Activated naive CD8-positive, alpha-beta T cell treated with anti-CD3 and anti-CD28 coated beads, Interleukin-2, amount 50 U/mL, for 24 hours (primary cell): ENCODE data around the gene SECTM1.

Experiments used
- ATAC-seq: fragments of 150-1000 bp; cut with Tn5 transposase; one replicate; pipeline ENCODE4 v1.10.0; 2021
- DNase-seq: peaks from one replicate; pipeline ENCODE4 v3.0.0; 2021
- H3K27ac Mint-ChIP-seq: one replicate; pipeline ENCODE4 v1.8.0; 2021; ENCODE audit warnings: mild to moderate bottlenecking, mixed read lengths
- H3K27me3 Mint-ChIP-seq: one replicate; pipeline ENCODE4 v1.8.0; 2021; ENCODE audit warnings: mixed read lengths
- H3K36me3 Mint-ChIP-seq: one replicate; pipeline ENCODE4 v1.8.0; 2021; ENCODE audit warnings: low read depth, mixed read lengths
- H3K4me1 Mint-ChIP-seq: one replicate; pipeline ENCODE4 v1.8.0; 2021; ENCODE audit warnings: mixed read lengths
- H3K4me3 Mint-ChIP-seq: one replicate; pipeline ENCODE4 v1.8.0; 2021; ENCODE audit warnings: mild to moderate bottlenecking, moderate library complexity, mixed read lengths
- H3K9me3 Mint-ChIP-seq: one replicate; pipeline ENCODE4 v1.8.0; 2021; ENCODE audit warnings: mixed read lengths

Gene SECTM1

GRCh38 chr17:82329683-82330321 lies 3.8 kb downstream of the SECTM1 start:
- H3K27ac Mint-ChIP-seq: no peak overlapping the region
- peaks cover 21% of the 10 kb centered on the region for H3K4me1 Mint-ChIP-seq

GRCh38 chr17:82328994-82329507 lies 4.5 kb downstream of the SECTM1 start:
- H3K27ac Mint-ChIP-seq: no peak overlapping the region
- peaks cover 18% of the 10 kb centered on the region for H3K4me1 Mint-ChIP-seq
- ATAC-seq (no peak), DNase-seq (no peak)
- no peaks in the 10 kb centered on the region for H3K9me3 Mint-ChIP-seq
- H3K27me3 Mint-ChIP-seq: peaks cover 8% of the 10 kb centered on the region
- no peak overlapping the region for H3K4me3 Mint-ChIP-seq
- H3K36me3 Mint-ChIP-seq: no peaks in the 10 kb centered on the region

More at GRCh38 chr17:82329683-82330321, 3.8 kb downstream of the SECTM1 start:
- Mint-ChIP-seq H3K9me3 (no peaks in the 10 kb centered on the region), H3K4me3 (no peak overlapping the region), H3K27me3 (peaks cover 8% of the 10 kb centered on the region), H3K36me3 (no peaks in the 10 kb centered on the region)
- DNase-seq (no peak), ATAC-seq (no peak)

- DNase-seq (no peak), ATAC-seq (no peak)
- peaks cover 8% of the 10 kb centered on the region for H3K27me3 Mint-ChIP-seq
- no peak overlapping the region for H3K4me3 Mint-ChIP-seq
- no peaks in the 10 kb centered on the region for H3K9me3 Mint-ChIP-seq
- H3K27ac Mint-ChIP-seq: no peak overlapping the region
- H3K4me1 Mint-ChIP-seq: peaks cover 22% of the 10 kb centered on the region
- no peaks in the 10 kb centered on the region for H3K36me3 Mint-ChIP-seq
Measured at GRCh38 chr17:82328141-82328993, 5.2 kb downstream of the SECTM1 start.

GRCh38 chr17:82327757-82328140 lies 5.8 kb downstream of the SECTM1 start:
- Mint-ChIP-seq H3K4me3 (no peak overlapping the region), H3K4me1 (peaks cover 21% of the 10 kb centered on the region), H3K36me3 (no peaks in the 10 kb centered on the region)

GRCh38 chr17:82327289-82327688 lies 6.3 kb downstream of the SECTM1 start:
- Mint-ChIP-seq H3K27me3 (peaks cover under 1% of the 10 kb centered on the region), H3K4me1 (peaks cover 20% of the 10 kb centered on the region), H3K9me3 (no peaks in the 10 kb centered on the region), H3K36me3 (no peaks in the 10 kb centered on the region), H3K4me3 (no peak overlapping the region), H3K27ac (no peak overlapping the region)
- DNase-seq: no peak
- ATAC-seq: no peak

More at GRCh38 chr17:82327757-82328140, 5.8 kb downstream of the SECTM1 start:
- ATAC-seq: no peak
- Mint-ChIP-seq H3K9me3 (no peaks in the 10 kb centered on the region), H3K27me3 (peaks cover 5% of the 10 kb centered on the region), H3K27ac (no peak overlapping the region)
- no peak for DNase-seq

- ATAC-seq: no peak
- DNase-seq: no peak
- peaks cover 2% of the 10 kb centered on the region for H3K27me3 Mint-ChIP-seq
- no peak overlapping the region for H3K4me3 Mint-ChIP-seq
- H3K4me1 Mint-ChIP-seq: peaks cover 29% of the 10 kb centered on the region
- no peak overlapping the region for H3K27ac Mint-ChIP-seq
- no peaks in the 10 kb centered on the region for H3K9me3 Mint-ChIP-seq
- H3K36me3 Mint-ChIP-seq: no peaks in the 10 kb centered on the region
Measured at GRCh38 chr17:82325286-82326180, 8.0 kb downstream of the SECTM1 start.

GRCh38 chr17:82324566-82325285 lies 8.8 kb downstream of the SECTM1 start:
- ATAC-seq (no peak), DNase-seq (no peak)
- Mint-ChIP-seq H3K27me3 (peaks cover 2% of the 10 kb centered on the region), H3K4me1 (peaks cover 29% of the 10 kb centered on the region), H3K9me3 (no peaks in the 10 kb centered on the region), H3K36me3 (no peaks in the 10 kb centered on the region), H3K27ac (peak overlapping the region; percentile 33), H3K4me3 (peak overlapping the region; percentile 11)

GRCh38 chr17:82323514-82324234 lies 9.9 kb downstream of the SECTM1 start:
- H3K4me3 Mint-ChIP-seq: no peak overlapping the region
- no peak for DNase-seq
- H3K9me3 Mint-ChIP-seq: no peaks in the 10 kb centered on the region
- no peak for ATAC-seq
- no peak overlapping the region for H3K27ac Mint-ChIP-seq
- peaks cover 2% of the 10 kb centered on the region for H3K27me3 Mint-ChIP-seq
- H3K4me1 Mint-ChIP-seq: peaks cover 29% of the 10 kb centered on the region
- H3K36me3 Mint-ChIP-seq: no peaks in the 10 kb centered on the region

- Mint-ChIP-seq H3K4me1 (peaks cover 29% of the 10 kb centered on the region), H3K4me3 (peak overlapping the region; percentile 86), H3K27me3 (peaks cover 2% of the 10 kb centered on the region), H3K36me3 (no peaks in the 10 kb centered on the region), H3K9me3 (no peaks in the 10 kb centered on the region), H3K27ac (no peak overlapping the region)
- DNase-seq: no peak
- ATAC-seq: no peak
Measured at GRCh38 chr17:82322526-82323453, 10.8 kb downstream of the SECTM1 start.

GRCh38 chr17:82321947-82322466 lies 11.6 kb downstream of the SECTM1 start:
- no peaks in the 10 kb centered on the region for H3K9me3 Mint-ChIP-seq
- no peaks in the 10 kb centered on the region for H3K36me3 Mint-ChIP-seq
- no peak overlapping the region for H3K27ac Mint-ChIP-seq
- DNase-seq (no peak), ATAC-seq (no peak)
- H3K27me3 Mint-ChIP-seq: peaks cover 2% of the 10 kb centered on the region
- peaks cover 29% of the 10 kb centered on the region for H3K4me1 Mint-ChIP-seq
- peak overlapping the region; percentile 86 for H3K4me3 Mint-ChIP-seq

GRCh38 chr17:82320956-82321927 lies 12.3 kb downstream of the SECTM1 start:
- Mint-ChIP-seq H3K27ac (no peak overlapping the region), H3K4me3 (peak overlapping the region; percentile 86), H3K36me3 (no peaks in the 10 kb centered on the region), H3K9me3 (no peaks in the 10 kb centered on the region), H3K4me1 (peaks cover 29% of the 10 kb centered on the region), H3K27me3 (peaks cover 2% of the 10 kb centered on the region)
- DNase-seq: peak; percentile 80
- peak; percentile 52 for ATAC-seq
